Tibial nerve (tissue), 4 donors: ENCODE measurements around the gene INPP4B. TPM values are rescaled to one million over a fixed set of nuclear protein-coding genes. Genes with fewer than 3 reads are reported as not detected.

Experiments
- DNase-seq, 2 donors: peaks; one replicate each; pipeline ENCODE4 v3.0.0-alpha.2; 2019; ENCODE audit warnings: low spot score in 2 of 2
- H3K27ac ChIP-seq, 4 donors: fragments of 200-600 bp; sonication (generic) in 3 of 4; one replicate each; pipeline ENCODE4 v1.5.1; 2017 to 2019; ENCODE audit warnings: mild to moderate bottlenecking in 1 of 4
- H3K27me3 ChIP-seq, 2 donors: fragments of 200-600 bp; sonication (generic) in 1 of 2; one replicate each; pipeline versions ENCODE4 v1.5.1 to v1.6.0; 2017 to 2019
- H3K36me3 ChIP-seq, 3 donors: fragments of 200-600 bp; sonication (generic); one replicate each; pipeline ENCODE4 v1.5.1; 2018 to 2019
- H3K4me1 ChIP-seq, 4 donors: fragments of 200-600 bp; sonication (generic) in 3 of 4; one replicate each; pipeline ENCODE4 v1.5.1; 2017 to 2019
- H3K4me3 ChIP-seq, 4 donors: fragments of 200-600 bp; sonication (generic) in 3 of 4; one replicate each; pipeline ENCODE4 v1.5.1; 2017 to 2019; ENCODE audit warnings: mild to moderate bottlenecking in 1 of 4, moderate library complexity in 1 of 4
- H3K9me3 ChIP-seq, 4 donors: fragments of 200-600 bp; sonication (generic) in 3 of 4; one replicate each; pipeline ENCODE4 v1.5.1; 2017 to 2019
- EP300 ChIP-seq, 2 donors: sonication (generic); formaldehyde crosslinking; IDR thresholded peaks; one replicate each; pipeline ENCODE4 v1.6.1; 2017; ENCODE audit warnings: antibody characterized with exemption in 2 of 2, mild to moderate bottlenecking in 1 of 2
- POLR2A ChIP-seq, 2 donors: fragments of 450-650 bp; IDR thresholded peaks; one replicate each; pipeline ENCODE4 v1.6.1; 2017; ENCODE audit warnings: antibody characterized with exemption in 2 of 2, mild to moderate bottlenecking in 2 of 2, moderate library complexity in 2 of 2
- WGBS, 2 donors: methylation state at CpG; one replicate each; pipeline ENCODE4 v1.1.5; 2018; 5-methylcytosine and 5-hydroxymethylcytosine counted together
- total RNA-seq, 4 donors: library from RNA; depleted of rRNA; stranded (reverse); fragments of >200 nt; gene quantifications; one replicate each; pipeline ENCODE4 v1.1.0, GENCODE V29; 2016
- TF ChIP-seq, protein P1 (sequence below), 5 experiments: fragments of 200-600 bp in 3 of 5; fragments of 450-650 bp in 2 of 5; sonication (generic) in 3 of 5; IDR thresholded peaks; one replicate each; pipeline ENCODE4 v1.5.1; 2016 to 2019; ENCODE audit warnings: antibody characterized with exemption in 5 of 5, mild to moderate bottlenecking in 3 of 5, moderate library complexity in 2 of 5

INPP4B gene
- total RNA-seq, 4 donors from 2014 or later, result 16.3 to 32.4 (median 24.8) TPM

DNA sequence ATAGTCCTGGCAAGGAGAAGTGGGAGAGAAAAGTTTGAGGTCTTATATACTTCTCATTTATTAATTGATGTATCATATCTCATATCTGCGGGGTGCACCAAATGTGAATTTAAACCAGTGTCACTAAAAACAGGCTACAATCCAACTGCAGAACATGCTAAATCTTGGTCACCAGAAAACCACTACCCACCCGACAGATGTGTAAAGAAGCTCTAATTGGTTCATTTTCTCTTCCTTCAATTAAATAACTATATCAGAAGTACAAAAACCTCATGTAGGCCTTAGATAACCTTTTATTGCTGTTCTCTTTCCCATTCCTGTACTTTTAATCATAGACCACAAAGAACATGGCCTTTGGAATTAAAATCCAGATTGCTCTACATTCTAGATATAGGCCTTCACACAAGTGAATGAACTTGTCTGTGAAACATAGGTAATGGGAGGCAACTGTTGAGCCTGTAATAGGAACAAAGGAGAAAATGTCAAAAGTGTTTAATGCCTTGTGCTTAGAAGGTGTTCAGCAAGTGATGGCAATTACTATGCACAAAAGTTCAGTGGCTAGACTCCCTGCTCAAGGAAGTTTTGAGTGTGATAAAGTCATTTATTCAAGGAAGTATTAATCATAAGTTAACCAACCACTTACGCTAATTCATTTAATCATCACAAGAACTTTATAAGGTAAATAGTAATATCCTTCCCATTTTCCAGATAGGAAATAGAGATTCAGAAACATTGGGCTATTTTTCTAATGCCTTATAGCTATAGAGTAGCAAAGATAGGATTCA lies 425.6 kb downstream of the INPP4B start:
- H3K27ac ChIP-seq, result no peak overlapping the region
- no peaks in the 10 kb centered on the region for H3K9me3 ChIP-seq
- TF ChIP-seq POLR2A (IDR thresholded peaks at IDR 0.05) (no peak), EP300 (IDR thresholded peaks at IDR 0.05) (no peak)
- TF ChIP-seq, protein P1, sequence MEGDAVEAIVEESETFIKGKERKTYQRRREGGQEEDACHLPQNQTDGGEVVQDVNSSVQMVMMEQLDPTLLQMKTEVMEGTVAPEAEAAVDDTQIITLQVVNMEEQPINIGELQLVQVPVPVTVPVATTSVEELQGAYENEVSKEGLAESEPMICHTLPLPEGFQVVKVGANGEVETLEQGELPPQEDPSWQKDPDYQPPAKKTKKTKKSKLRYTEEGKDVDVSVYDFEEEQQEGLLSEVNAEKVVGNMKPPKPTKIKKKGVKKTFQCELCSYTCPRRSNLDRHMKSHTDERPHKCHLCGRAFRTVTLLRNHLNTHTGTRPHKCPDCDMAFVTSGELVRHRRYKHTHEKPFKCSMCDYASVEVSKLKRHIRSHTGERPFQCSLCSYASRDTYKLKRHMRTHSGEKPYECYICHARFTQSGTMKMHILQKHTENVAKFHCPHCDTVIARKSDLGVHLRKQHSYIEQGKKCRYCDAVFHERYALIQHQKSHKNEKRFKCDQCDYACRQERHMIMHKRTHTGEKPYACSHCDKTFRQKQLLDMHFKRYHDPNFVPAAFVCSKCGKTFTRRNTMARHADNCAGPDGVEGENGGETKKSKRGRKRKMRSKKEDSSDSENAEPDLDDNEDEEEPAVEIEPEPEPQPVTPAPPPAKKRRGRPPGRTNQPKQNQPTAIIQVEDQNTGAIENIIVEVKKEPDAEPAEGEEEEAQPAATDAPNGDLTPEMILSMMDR (IDR thresholded peaks at IDR 0.05), result no peak
- H3K4me3 ChIP-seq, result no peak overlapping the region
- DNase-seq, result no peak
- 93 to 98% methylated on average over 3 of the region's 3 CpGs for WGBS, 2 donors
- no peaks in the 10 kb centered on the region for H3K4me1 ChIP-seq
- no peaks in the 10 kb centered on the region for H3K36me3 ChIP-seq
- no peaks in the 10 kb centered on the region for H3K27me3 ChIP-seq

DNA sequence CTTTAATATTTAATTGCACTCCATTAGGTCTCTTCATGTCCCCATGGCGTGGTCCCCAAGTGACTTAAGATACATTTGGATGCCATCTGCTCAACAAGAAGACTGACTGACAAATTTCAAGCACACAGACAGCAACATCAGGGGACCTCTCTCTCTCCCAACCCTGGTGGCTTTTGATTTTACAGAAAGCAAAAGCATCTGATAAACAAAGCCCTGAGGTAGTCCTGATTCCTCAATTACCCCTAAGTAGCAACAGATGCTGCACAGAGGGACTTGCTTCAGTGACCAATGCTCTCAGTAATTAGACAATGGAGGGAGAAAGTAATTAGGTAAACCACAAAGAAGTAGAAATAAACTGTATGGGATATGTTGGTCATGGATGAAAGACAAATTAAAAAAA lies 426.4 kb downstream of the INPP4B start:
- Histone ChIP-seq H3K27ac (no peak overlapping the region), H3K9me3 (no peaks in the 10 kb centered on the region), H3K4me1 (no peaks in the 10 kb centered on the region), H3K27me3 (no peaks in the 10 kb centered on the region), H3K36me3 (no peaks in the 10 kb centered on the region), H3K4me3 (no peak overlapping the region)
- WGBS, 2 donors, result 91 to 100% methylated on average over 1 of the region's 1 CpG
- DNase-seq, result no peak
- TF ChIP-seq, protein P1 (IDR thresholded peaks at IDR 0.05), result no peak
- TF ChIP-seq POLR2A (IDR thresholded peaks at IDR 0.05) (no peak), EP300 (IDR thresholded peaks at IDR 0.05) (no peak)

DNA sequence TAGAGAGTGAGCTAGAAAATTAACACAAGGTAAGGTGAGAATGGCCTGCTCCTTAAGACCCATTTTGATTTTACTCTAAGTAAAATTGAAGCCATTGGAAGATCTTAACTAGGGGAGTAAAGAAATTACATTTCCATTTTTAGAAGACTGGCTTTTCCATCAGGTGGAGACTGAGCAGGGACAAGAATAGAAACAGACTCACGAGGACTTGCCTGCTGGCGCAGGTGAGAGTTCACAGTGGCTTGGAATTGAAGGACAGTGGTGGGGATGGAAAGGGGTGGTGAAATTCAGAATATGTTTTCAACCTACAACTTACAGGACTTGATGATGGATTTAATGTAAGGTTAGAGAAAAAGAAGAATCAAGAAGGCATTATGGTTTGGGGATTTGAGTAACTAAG lies 427.4 kb downstream of the INPP4B start:
- TF ChIP-seq, protein P1 (IDR thresholded peaks at IDR 0.05), result no peak
- no peak for TF ChIP-seq EP300 (IDR thresholded peaks at IDR 0.05)
- TF ChIP-seq POLR2A (IDR thresholded peaks at IDR 0.05), result no peak
- H3K9me3 ChIP-seq, result no peaks in the 10 kb centered on the region
- no peaks in the 10 kb centered on the region for H3K4me1 ChIP-seq
- H3K4me3 ChIP-seq, result no peak overlapping the region
- no peak overlapping the region for H3K27ac ChIP-seq
- no peaks in the 10 kb centered on the region for H3K36me3 ChIP-seq
- DNase-seq, result no peak
- 93 to 94% methylated on average over 2 of the region's 2 CpGs for WGBS, 2 donors
- H3K27me3 ChIP-seq, result no peaks in the 10 kb centered on the region

DNA sequence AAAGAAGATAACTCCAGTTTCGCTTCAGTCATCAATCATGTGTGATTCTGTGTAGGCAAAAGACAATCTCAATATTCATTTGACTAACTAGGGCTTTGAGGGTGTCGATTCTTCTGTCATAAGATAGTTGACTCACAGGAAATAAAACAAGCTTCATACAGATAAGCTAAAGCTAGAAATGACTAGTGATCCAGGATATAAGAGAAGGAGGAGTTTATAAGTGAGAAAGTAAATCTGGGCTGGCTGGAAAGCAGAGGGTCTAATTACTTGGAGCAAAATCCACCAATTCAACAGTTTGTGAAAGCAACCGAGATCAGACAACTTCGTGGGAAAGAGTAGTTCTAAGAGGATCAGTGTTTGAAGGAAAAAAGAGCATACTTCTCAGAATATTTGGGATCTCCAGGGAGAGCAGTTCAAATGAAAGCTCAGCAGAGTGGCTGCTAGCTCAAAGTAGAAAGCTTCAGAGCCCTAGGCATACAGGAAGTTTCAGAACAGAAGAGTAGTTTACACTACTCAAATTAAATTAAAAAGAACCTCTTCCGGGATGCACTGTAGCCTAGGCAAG lies 429.3 kb downstream of the INPP4B start:
- no peak for TF ChIP-seq EP300 (IDR thresholded peaks at IDR 0.05)
- no peak for TF ChIP-seq POLR2A (IDR thresholded peaks at IDR 0.05)
- TF ChIP-seq, protein P1 (IDR thresholded peaks at IDR 0.05), result no peak
- no peaks in the 10 kb centered on the region for H3K9me3 ChIP-seq
- no peak overlapping the region for H3K27ac ChIP-seq
- H3K4me1 ChIP-seq, result no peaks in the 10 kb centered on the region
- DNase-seq, result no peak
- 48 to 49% methylated on average over 5 of the region's 5 CpGs for WGBS, 2 donors
- H3K36me3 ChIP-seq, result no peaks in the 10 kb centered on the region
- H3K4me3 ChIP-seq, result no peak overlapping the region
- H3K27me3 ChIP-seq, result no peaks in the 10 kb centered on the region

DNA sequence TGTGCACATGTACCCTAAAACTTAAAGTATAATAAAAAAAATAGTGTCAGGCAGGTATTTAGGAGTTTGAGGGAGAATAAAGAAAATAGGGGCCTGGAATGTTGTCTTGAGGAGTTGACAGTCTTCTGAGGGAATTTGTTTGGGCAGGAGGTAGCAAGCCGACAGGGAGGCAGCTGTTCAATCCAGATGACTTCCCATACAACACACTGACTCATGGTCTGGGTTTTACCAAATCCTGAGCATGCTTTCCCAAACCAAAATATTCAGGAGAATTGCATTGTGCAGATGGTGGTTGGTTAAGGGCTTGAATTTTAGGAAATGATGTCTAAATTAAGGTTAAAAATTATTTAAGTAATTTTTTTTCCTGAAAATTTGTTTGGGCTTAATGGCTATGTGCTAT lies 430.0 kb downstream of the INPP4B start:
- TF ChIP-seq POLR2A (IDR thresholded peaks at IDR 0.05) (no peak), EP300 (IDR thresholded peaks at IDR 0.05) (no peak)
- TF ChIP-seq, protein P1 (IDR thresholded peaks at IDR 0.05), result no peak
- H3K27ac ChIP-seq, result no peak overlapping the region

More for the DNA sequence above, 430.0 kb downstream of the INPP4B start:
- Histone ChIP-seq H3K4me3 (no peak overlapping the region), H3K36me3 (no peaks in the 10 kb centered on the region), H3K9me3 (no peaks in the 10 kb centered on the region), H3K27me3 (no peaks in the 10 kb centered on the region), H3K4me1 (no peaks in the 10 kb centered on the region)
- 74 to 75% methylated on average over 1 of the region's 1 CpG for WGBS, 2 donors
- no peak for DNase-seq
